ENCODE measurements around the gene GALNT17.

Gene GALNT17

GRCh38 chr7:71345117-71345884 is 213.4 kb downstream of the GALNT17 start:
- ATAC-seq = no peak

DNA sequence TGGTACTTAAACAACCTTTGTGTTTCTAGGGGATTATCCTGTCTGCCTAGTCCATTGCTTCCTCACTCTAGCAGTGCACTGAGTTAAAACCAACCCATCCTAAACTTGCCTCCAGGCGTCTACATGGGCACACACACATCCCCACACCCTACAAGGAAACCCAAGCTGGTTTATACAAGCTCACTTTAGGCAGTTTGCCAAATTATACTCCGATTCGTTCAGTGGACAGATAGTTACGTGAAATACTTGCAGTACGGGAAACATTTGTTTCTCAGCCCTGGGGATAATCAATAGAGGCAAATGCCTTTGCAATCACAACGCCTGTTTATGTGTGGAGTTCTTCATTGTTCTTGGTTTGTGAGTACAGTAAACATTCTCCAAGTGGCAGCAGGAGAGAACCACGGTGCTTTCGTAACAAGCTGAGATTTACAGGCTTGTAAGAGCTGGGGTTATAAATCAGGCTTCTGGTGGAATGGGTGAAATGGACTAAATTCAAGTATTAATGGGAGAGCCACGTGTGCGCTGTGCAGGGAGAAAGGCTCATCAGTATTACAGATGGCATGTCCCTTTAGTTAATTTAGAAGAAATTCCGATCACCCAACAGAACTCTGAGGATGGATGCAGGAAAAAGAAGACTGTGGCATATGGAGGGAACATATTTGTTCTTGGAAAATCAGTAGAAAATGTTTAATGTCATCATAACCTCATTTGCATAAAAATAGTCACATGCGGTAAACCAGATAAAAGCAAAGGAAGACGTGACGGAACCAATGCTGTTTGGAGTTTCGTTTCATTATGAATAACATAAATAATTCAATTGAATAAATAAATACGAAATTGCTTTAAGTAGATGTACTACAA is 217.1 kb downstream of the GALNT17 start:
- no peak for ATAC-seq

DNA sequence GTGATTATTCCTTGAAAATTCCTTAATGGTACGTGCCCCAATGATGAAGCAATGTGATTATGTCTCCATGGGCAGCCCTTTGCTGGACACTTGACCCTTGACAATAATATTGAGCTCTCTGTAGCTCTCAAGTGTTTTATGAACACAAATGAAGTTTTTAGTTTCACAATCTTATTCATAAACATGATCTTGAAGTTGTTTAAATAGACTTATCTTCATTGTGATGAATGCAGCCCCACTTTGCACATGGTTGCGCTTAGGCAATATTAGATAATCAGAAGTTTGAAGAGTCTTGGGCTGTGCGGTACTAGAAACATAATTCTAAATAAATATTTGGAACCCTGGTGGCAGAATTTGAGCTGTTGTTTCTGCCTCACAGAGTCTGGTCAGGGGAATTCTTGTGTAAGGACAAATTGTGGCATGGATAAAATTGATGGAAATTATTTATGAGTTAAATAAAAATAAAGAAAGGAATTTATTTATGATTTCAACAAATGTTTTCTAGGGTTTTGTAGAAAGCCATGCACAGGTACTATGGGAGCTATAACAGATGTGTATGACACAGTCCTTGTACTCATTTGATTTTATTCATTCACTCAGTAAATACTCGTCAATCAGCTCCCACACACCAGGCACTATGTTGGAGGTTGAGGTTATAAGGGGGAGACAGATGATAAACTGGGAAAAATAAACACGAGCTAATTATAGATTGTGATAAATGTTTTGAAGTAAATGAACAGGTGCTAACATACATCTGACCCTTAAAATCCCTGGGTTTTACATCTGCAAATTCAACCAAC is 217.9 kb downstream of the GALNT17 start:
- ATAC-seq = no peak

GRCh38 chr7:71350680-71351079 is 218.7 kb downstream of the GALNT17 start:
- no peak for ATAC-seq

DNA sequence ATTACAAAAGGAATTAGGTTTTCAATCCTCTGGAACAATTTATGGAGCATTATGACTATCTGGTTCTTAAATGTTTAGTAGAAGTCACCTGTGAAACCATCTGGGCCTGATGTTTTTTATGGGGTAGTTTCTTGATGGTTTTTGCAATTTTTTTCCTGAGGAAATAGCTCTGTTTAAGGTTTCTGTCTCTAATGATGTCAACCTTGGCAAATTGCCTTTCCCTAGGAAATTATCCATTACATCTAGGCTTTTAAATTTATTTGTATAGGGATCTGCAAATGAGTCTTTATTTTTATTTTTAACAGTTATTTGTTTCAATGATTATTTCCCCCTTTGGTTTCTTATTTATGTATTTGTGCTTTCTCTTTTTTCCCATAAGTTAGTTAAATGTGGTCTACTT is 222.8 kb downstream of the GALNT17 start:
- ATAC-seq = no peak

DNA sequence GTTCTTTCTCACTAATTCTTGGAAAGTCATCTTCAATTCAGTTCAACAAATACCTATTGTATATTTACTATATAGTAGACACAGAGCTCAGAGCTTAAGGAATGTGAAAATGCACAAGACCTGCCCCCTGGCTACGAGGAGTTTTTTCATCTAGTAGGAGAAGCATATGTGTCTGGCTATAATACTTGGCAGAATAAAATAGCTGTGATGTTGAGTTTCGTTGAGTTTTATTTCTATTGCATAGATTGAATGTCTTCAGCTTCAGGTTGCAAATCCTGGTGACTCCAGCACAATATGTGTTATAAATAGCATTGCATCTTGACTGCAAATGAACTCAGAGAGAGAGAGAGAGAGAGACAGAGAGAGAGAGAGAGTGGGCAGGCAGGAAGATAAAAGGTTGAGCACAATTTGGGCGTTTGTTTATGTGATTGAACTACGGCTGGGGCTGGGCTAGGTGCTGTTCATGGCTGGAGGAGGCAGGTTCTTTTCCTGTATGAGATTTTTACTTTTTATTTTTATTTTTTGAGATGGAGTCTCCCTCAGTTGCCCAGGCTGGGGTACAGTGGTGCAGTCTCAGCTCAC is 229.6 kb downstream of the GALNT17 start:
- no peak for ATAC-seq

GRCh38 chr7:71362240-71362639 is 230.3 kb downstream of the GALNT17 start:
- ATAC-seq = no peak

DNA sequence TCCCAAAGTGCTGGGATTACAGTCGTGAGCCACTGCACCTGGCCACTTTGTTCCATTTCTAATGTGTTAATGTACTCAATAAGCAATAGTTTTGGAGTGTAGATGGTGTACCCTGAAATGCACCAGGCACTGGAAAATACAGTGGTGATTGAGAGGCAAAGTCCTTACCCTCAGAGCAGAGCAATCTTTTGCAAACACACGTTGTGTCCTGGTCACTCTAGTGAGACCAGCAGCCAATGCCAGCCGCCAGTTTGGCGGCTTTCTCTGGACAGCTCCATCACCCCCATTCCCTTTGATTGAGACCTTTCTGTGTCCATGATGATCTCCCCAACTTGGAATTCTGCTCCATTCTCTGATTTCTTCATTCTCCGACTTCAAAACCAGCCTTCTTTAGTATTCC is 231.3 kb downstream of the GALNT17 start:
- ATAC-seq = no peak

DNA sequence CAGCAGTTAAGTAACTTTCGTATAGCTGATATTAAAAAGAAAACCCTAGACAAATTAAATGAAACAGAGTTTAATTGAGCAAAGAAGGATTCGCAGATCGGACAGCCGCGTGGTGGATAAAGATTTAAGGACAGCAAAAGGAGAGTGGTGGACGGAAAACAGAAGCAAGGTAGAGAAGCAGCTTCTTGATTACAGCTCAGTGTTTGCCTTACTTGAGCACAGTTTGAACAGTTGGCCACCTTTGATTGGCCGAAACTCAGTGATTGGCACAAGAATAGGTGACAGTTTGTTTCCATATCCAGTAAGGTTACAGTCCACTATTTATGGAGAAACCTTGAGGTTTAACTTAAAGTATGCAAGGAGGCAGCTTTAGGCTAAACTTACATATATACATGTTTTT is 231.7 kb downstream of the GALNT17 start:
- ATAC-seq = no peak

GRCh38 chr7:71364551-71364950 is 232.6 kb downstream of the GALNT17 start:
- no peak for ATAC-seq

DNA sequence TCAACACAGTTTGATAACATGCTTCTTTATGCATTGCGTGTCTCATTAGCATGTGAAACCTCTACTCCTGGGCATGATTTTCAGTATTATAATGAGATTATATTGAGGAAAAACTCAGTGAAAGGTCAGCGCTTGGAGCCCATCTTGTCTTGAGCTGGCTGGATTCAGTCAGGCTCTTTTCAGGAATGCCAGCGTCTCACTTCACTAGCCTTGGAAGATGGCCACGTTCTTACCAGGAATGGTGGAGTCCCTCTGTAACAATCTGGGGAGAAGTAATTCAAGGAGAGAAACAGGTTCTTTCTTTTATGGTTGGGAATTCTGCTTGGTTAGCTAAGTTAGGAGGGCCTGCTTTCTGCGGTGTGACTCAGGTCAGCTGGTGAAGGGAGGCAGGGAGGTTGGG is 241.0 kb downstream of the GALNT17 start:
- no peak for ATAC-seq

- ATAC-seq = no peak
Measured at GRCh38 chr7:71377062-71377461, 245.1 kb downstream of the GALNT17 start.

DNA sequence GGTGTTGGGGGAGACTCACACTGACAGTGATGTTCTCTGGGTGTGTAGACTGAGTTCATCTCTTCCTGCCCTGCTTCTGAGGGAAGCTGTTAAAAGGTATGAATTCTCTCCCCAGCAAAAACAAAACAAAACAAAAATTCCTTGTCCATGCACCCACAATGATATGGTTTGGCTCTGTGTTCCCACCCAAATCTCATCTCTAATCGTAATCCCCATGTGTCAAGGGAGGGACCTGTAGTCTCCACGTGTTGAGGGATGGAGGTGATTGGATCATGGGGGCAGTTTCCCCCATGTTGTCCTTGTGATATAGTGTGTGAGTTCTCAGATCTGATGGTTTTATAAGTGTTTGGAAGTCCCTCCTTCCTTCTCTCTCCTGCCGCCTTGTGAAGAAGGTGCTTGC is 245.5 kb downstream of the GALNT17 start:
- ATAC-seq = no peak

- ATAC-seq = no peak
Measured at GRCh38 chr7:71384094-71384493, 252.2 kb downstream of the GALNT17 start.

DNA sequence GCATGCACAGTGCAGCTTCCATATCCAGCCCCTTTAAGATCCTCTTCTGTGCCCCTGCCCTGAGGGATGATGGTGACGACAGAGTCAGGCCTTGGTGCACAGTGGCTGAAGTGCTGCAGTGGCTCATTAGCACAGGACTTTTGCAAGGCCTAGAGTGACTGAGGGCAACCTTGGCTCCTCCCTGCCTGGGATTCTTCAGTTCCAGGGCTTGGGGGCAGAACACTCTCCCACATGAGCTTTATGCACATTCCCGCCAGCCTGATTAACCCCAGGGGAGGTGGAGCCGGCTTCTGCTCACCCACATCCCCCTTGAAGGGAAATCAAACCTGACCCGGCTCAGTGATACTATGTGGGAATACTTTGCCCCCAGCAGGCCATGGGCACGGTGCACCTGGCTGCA is 253.4 kb downstream of the GALNT17 start:
- ATAC-seq = no peak

- no peak for ATAC-seq
Measured at GRCh38 chr7:71386152-71386785, 254.3 kb downstream of the GALNT17 start.

DNA sequence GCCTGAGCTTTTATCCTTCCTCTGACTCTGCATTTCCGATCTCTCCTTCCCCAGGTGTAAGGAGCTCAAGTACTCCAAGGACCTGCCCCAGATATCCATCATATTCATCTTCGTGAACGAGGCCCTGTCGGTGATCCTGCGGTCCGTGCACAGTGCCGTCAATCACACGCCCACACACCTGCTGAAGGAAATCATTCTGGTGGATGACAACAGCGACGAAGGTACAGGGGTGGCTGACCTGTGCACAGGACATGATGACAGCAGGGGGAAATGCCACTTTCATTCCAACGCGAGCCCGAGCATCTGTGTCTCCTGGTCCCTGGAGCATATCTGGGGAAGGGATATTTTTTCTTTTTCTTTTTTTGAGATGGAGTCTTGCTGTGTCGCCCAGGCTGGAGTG is 256.2 kb downstream of the GALNT17 start:
- ATAC-seq = no peak

GRCh38 chr7:71389976-71390375 is 258.0 kb downstream of the GALNT17 start:
- no peak for ATAC-seq

GRCh38 chr7:71393661-71394060 is 261.7 kb downstream of the GALNT17 start:
- no peak for ATAC-seq

GRCh38 chr7:71402684-71403083 is 270.7 kb downstream of the GALNT17 start:
- no peak for ATAC-seq

DNA sequence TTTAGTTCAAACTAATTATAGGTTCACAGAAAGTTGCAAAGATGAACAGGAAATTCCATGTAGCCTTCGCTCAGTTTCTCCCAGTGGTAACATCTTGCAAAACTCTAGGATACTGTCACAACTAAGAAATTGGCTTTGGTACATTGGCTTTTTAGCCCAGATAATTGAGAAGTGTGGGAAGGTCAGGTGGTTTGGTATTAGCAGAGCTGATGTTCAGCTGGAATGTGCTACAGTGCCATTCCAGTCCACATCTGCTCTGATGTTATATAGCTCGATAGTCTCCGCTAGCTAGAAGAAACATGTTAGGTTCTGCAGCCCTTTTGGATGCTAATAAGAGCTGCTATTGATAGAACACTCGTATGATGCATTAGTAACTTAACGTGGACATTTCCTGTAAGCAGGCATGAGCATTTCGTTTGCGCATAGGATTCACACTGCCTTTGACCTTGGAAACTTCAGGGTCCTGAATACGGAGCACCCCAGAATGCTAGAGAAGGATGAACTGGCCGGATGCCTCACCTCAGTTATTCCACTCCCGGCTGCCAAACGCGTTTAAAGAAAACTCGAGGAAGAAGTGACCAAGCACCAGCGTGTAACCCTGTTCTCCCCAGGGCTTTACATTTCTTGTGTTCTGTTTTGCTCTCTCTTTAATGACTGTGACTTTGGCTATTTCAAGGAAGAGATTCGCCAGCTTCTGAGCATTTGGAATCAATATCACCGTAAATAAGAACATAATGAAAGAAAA is 271.4 kb downstream of the GALNT17 start:
- no peak for ATAC-seq
